GM21528 (cell line): ENCODE measurements around the gene KRTAP4-3.
"Not testable (repeated sequence)": the region's sequence is repeated elsewhere in the genome, so short reads cannot be mapped to it uniquely, and the experiment has no call there.

ENCODE experiments used
- ATAC-seq: cut with Tn5 transposase; IDR thresholded peaks from one replicate; pipeline ENCODE4 v1.9.1; 2021; ENCODE audit warnings: mild to moderate bottlenecking, moderate library complexity; ENCODE audit not compliant: unreplicated experiment, low FRiP score

The KRTAP4-3 gene

DNA sequence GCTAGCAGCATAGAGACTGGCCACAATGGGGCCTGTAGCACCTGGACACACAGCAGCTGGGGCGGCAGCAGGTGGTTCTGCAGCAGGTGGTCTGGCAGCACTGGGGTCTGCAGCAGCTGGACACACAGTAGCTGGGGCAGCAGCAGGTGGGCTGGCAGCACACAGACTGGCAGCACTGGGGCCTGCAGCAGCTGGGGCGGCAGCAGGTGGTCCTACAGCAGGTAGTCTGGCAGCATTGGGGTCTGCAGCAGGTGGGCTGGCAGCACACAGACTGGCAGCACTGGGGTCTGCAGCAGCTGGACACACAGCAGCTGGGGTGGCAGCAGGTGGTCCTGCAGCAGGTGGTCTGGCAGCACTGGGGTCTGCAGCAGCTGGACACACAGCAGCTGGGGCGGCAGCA lies 7.8 kb downstream of the KRTAP4-3 start:
- ATAC-seq: not testable (repeated sequence)

DNA sequence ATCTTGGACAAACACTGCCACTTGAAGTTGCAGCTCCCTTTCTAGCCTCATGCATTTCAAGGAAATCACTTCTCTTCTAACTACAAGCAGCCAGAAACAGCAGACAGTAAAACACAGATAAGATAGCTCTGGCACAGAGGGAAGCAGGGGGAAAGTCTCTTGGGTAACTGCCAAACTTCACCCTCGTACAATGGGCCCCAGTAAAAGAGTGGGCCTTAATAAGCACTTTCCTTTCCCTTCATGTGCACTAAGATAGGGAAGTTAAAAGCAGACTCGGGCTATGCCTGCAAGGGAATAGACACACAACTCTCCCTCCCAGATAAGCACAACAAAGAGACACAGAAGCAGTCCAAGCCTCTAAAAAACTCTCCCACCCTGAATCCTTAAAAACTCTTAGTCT lies 14.2 kb downstream of the KRTAP4-3 start:
- ATAC-seq: no peak

DNA sequence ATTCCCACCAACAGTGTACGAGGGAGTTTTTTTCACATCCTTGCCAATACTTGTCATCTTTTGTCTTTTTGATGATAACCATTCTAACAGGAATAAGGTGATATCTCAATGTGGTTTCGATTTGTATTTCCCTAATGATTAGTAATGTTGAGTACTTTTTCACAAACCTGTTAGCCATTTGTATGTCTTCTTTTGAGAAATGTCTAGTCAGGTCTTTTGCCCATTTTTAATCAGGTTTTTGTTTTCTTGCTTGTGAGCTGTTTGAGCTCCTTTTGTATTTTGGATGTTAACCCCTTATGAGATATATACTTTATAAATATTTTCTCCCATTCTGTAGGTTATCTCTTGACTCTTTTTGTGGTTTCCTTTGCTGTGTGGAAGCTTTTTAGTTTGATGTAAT lies 16.5 kb downstream of the KRTAP4-3 start:
- no peak for ATAC-seq

DNA sequence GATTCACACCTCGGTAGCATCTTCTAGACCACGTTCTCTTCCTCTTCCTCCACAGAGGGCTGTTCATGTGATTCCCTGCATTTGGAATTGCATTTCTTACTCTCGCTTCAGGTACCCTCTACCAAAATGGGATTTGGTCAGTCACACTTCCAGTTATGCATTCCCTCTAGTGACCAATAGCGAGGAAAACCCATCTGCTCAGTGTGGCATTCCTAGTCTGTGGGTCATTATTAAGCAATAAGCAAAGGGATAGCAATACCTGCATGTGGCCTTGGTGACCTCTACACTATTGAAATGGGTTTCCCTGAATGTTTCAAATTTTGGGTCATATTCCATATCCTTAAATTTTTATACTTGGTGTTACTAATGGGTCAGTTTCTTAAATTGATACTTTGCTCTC lies 18.0 kb downstream of the KRTAP4-3 start:
- ATAC-seq: no peak

DNA sequence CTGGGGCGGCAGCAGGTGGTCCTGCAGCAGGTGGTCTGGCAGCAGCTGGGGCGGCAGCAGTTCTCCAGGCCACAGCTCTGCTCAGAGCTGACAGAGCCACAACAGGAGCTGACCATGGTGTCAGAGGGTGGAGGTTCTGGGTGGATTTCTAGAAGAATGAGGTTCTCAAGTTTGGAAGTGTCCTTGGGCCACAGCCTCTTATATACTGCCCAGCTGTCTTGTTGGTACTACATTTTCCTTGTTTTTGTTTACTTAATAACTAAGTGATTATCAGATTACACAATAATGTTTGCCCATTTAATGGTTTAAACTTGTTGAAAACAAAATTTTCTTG lies 18.4 kb downstream of the KRTAP4-3 start, which contains the start of gene KRTAP4-5:
KRTAP4-5 (minus strand) TSS at position 174 of the 334 bp plus-strand sequence; CDS start at position 116, 58 bp downstream.
- no peak for ATAC-seq

DNA sequence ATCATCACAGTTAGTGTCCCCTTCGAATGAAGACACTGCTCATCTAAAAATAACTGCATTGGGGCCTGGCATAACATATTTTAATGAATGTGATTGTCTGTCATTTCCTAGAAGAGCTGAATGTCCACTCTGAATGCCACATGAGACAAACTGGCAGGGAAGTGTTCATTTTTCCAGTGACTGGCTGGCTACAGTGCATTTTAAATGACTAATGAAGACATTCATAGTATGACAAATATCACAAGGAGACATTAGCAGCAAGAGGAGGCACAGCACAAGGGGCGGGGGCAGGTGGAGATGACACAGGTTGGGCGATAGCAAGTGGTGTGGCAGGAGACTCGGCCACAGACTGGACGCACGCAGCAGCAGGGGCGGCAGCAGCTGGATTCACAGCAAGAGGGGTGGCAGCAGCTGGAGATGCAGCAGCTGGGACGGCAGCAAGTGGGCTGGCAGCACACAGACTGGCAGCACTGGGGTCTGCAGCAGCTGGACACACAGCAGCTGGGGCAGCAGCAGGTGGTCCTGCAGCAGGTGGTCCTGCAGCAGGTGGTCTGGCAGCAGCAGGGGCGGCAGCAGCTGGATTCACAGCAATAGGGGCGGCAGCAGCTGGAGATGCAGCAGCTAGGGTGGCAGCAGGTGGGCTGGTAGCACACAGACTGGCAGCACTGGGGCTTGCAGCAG lies 18.9 kb downstream of the KRTAP4-3 start:
- not testable (repeated sequence) for ATAC-seq

DNA sequence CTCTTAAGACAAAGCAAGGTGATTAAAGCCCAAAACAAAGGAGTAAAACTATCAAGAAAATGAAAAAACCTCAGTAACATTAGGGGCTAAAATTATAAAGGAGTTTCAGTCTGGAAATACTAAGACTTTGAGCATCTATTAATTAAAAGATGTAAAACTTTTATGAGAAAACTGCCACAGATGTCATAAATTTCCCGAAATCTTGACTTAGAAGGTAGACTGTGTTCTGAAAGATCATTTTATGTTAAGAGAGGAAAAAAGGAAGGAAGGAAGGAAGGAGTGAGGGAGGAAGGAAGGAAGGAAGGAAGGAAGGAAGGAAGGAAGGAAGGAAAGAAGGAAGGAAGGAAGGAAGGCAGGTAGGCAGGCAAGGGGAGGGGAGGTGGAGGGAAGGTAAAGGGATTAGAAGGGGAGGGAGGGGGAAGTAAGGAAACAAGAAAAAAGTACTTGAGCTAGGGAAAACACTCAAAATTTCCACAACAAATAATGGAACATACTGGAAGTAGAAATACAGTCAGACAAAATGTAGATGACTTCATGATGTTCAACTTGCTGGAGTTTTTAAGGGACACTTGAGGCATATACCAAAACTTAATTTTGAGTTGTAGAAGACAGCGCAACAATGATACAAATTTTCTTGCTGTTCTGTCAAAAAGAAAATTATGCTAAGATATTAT lies 20.4 kb downstream of the KRTAP4-3 start:
- ATAC-seq: no peak

DNA sequence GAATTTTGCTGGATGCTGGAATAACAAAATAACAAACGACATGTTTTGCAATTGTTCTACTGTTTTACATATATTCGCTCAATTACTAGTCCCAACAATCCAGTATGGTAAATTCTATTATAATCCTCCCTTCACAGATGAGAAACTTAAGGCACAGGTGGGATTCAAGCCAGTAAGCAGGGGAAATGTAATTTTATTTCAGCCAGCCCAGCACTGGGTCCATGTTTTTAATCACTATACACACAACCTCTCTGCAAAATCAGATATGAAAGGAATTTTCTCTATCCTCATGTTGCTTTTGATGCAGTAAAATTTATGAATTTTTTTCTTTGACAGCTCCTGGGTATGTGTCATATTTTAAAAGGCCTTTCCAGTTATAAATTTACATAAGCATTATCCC lies 22.8 kb downstream of the KRTAP4-3 start:
- no peak for ATAC-seq

DNA sequence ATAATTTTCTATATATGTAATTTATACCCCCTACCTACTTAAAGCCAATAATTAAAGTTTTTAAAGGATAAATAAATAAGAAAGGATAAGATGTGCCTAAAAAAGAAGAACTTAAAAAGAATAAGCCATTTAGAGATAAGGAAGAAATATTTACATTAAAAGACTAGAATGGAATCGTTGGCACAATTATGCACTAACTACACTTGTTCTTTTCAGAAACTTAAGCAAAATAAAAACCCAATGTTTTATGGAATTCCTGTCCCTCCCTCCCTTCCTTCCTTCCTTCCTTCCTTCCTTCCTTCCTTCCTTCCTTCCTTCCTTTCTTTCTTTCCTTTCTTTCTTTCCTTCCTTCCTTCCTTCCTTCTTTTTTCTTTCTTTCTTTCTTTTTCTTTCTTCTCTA lies 23.2 kb downstream of the KRTAP4-3 start:
- ATAC-seq: no peak

DNA sequence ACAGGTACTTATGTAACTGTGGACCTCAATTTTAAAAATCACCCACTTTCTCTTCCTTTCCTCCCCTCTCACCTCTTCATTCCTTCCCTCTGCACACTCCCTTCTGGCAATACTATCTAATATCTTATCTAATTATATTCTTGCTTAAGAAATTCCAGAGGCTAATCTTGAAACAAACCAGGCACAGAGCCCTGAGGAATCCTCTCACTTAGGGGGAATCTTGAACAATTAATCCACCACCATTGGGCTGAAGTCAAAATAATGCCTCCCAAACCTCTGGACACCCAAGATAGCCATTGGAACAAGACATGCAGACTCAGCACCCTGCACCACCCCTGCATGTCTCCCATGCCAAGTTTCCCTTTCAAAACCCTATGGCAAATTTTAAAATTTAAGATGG lies 26.7 kb downstream of the KRTAP4-3 start:
- no peak for ATAC-seq

DNA sequence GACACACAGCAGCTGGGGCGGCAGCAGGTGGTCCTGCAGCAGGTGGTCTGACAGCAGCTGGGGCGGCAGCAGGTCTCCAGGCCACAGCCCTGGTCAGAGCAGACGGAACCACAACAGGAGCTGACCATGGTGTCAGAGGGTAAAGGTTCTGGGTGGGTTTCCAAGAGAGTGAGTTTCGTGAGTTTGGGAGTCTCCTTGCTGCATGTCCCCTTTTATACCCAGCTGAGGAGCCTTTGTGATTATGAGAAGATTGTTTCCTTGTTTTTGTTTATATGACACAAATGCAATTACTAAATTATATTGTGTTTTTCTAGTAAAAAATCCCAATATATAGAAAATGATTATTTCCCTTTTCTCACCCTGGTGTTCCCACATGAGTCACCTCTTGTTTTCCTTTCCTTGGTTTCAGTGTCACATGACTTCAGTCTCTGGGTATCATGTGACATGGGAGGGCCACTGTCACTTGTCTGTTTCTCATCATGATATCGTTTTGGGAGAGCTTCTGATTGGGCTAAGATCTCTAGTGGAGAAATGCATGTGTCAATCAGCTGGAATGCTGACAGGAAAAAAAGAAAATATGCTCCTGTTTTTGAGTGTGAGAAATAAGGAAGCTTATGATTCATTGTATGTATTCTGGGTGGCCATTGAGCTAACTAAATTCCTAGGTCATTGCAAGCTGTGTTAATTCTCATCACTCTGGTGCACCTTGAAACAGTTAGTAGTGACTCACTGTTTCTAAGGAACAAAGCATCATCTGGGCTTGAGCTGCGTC lies 27.5 kb downstream of the KRTAP4-3 start, which contains the start of gene KRTAP4-6:
KRTAP4-6 (minus strand) TSS at position 185 of the 772 bp plus-strand sequence; CDS start at position 128, 57 bp downstream.
- no peak for ATAC-seq

DNA sequence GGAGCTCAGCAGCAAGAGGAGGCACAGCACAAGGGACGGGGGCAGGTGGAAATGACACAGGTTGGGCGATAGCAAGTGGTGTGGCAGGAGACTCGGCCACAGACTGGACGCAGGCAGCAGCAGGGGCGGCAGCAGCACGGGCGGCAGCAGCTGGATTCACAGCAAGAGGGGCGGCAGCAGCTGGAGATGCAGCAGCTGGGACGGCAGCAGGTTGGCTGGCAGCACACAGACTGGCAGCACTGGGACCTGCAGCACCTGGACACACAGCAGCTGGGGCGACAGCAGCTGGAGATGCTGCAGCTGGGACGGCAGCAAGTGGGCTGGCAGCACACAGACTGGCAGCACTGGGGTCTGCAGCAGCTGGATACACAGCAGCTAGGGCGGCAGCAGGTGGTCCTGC lies 28.2 kb downstream of the KRTAP4-3 start:
- ATAC-seq: not testable (repeated sequence)

DNA sequence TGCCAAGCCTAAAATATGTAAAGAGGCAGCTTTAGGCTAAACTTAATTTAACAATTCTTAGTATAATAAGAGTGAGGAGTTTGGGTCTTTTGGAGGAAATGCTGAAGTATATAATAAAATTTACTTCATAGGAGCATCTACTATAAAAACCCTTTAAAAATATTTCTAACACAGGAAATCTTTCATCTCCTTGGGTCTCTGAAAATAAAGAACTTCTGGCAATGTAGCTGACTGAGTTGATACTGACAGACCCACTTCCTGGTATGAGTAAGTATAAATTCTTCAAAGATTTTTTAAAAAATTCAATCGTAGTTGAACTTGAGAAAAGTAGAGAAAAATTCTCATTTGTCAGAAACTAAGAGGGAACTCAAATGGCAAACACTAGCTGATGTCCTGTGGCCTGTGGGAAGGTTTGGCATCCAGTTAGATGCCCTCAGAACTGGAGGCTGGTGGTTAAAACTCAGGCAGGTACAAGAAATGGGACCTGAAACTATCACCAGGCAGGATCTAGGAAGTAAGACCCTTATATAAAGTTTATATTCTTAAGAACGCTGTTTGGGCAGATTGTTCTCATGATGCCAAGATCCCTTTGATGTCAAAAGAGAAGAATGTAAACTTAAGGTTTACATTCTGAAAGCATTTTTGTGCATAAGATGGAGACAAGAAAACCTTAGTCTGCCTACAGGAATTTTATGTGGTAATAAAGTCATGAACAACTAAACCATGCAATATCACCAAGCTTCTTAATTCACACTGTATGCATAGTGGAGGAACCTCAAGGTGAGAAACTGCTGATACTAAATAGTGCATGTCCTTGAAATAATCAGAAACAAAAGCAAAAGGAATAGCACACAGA lies 33.9 kb downstream of the KRTAP4-3 start:
- ATAC-seq: no peak

DNA sequence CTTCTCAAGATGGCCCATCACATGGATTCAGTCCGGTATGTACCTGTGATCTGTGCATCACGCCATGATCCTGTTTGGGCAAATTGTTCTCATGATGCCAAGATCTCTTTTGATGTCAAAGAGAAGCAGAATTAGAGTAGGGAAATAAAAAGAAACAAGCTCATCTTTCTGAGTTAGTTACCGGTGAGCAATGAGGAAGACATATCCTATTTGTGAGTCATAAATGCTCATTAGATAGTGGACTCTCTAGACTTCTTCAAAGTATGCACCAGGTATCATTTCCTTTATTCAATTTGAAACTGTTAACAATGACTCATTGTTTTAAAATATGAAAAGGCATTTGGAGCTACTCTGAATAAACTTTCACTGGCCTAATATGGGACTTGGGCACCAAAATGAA lies 36.0 kb downstream of the KRTAP4-3 start:
- no peak for ATAC-seq

DNA sequence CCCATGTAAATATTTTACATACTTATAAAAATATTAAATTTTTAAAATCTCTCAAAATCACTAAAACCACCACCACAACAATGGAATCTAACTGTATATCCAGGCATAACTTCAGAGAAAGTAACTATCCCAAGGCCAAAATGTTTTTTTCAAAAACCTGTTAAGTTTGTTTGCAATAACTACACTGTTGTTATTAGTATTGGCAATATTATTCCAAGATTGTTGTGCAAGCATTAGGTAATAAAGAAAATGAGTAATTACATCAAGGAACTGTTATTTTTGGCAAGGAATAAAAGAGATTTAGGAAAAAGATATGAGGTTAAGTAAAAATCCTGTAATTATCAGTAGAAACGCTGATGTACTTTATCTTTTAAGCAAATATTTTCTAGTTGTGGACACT lies 40.6 kb downstream of the KRTAP4-3 start:
- no peak for ATAC-seq

DNA sequence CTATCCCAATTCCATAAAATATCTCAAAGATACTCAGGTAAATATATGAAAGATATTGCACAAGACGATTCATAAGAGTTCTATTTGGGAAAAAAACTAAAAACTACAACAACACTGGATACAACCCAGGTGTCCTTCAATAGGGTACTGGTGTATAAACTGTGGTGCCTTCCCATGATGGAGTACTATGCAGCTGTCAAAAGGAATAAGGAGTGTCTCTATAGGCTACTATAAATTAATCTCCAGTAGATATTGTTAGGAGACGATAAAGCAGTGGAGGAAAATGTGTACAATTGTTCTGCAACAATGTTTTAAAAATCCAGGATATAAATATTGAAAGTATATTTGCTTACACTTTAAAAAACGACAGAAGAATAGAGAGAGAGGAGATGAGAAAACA lies 41.6 kb downstream of the KRTAP4-3 start:
- no peak for ATAC-seq

DNA sequence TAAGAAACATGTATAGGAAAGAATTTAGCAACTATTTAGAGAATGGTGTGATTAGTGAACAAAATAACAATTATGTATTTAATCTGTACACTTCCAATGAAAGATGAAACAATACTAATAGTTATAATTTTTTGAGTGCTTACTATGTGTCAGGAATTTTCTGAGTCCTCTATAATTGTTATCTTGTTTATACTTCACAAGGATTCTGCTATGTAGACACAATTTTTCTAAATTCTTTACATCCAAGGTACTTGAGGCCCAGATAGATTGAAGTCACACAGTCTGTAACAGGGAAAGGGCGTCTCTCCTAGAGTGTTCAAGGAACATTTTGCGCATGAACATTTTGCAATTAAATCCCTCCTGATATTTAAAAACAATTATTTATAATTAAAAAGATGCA lies 43.0 kb downstream of the KRTAP4-3 start:
- no peak for ATAC-seq

DNA sequence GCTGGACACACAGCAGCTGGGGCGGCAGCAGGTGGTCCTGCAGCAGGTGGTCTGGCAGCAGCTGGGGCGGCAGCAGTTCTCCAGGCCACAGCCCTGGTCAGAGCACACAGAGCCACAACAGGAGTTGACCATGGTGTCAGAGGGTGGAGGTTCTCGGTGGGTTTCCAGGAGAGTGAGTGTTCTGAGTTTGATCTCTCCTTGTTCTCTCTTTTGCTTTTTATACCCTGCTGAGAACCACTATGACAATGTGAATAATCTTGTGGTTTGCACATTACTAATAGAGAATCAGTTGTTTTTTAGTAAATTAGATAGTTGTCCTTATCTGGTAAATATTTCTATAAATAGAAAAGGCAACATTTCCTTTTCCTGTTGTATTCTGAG lies 44.0 kb downstream of the KRTAP4-3 start, which contains the start of gene KRTAP4-12:
KRTAP4-12 (minus strand) TSS at position 192 of the 381 bp plus-strand sequence; CDS start at position 132, 60 bp downstream.
- ATAC-seq: not testable (repeated sequence)

DNA sequence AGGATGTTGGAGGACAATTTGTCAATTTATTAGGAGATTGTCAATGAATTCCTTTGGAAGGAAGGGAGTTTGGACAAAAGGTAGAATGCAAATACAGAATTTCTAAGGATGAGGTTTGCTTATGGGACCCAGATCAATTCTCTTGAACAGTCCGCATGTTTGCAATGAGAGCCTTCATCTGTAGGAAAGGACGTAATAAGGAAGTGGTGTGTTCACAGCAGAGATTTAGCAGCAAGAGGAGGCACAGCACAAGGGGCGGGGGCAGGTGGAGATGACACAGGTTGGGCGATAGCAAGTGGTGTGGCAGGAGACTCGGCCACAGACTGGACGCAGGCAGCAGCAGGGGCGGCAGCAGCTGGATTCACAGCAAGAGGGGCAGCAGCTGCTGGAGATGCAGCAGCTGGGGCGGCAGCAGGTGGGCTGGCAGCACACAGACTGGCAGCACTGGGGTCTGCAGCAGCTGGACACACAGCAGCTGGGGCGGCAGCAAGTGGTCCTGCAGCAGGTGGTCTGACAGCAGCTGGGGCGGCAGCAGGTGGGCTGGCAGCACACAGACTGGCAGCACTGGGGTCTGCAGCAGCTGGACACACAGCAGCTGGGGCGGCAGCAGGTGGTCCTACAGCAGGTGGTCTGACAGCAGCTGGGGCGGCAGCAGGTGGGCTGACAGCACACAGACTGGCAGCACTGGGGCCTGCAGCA lies 44.6 kb downstream of the KRTAP4-3 start:
- ATAC-seq: not testable (repeated sequence)

DNA sequence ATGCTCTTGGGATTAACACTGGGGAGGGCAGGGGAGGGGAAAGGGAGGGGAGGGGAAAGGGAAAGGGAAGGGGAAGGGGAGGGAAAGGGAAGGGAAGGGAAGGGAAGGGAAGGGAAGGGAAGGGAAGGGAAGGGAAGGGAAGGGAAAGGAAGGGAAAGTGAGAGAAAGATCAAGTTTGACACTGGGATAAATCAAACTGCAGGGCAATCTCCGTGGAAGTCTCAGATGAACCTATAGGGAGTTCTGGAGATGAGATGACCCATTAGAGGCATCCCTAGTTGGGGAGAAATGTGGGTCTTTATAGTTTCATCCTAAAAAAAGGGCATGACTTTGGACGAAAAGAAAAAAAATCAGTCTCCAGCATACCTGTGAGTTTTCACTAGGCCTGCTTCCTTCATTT lies 46.3 kb downstream of the KRTAP4-3 start:
- no peak for ATAC-seq
